ENCODE data around the gene RBM19. TPM values are rescaled to one million over a fixed set of nuclear protein-coding genes. Genes with fewer than 3 reads are reported as not detected.

The RBM19 gene
- polyA plus RNA-seq, 5 donors: 26.8 to 31.9 (median 30.0) TPM

- no peak for DNase-seq
Observed at GRCh38 chr12:113778432-113779132, 187.5 kb downstream of the RBM19 start.

- DNase-seq: no peak
Observed at GRCh38 chr12:113777751-113778150, 188.4 kb downstream of the RBM19 start.

GRCh38 chr12:113776536-113776935 is 189.6 kb downstream of the RBM19 start:
- DNase-seq: no peak

GRCh38 chr12:113774526-113774925 is 191.6 kb downstream of the RBM19 start:
- no peak for DNase-seq

GRCh38 chr12:113772505-113773030 is 193.6 kb downstream of the RBM19 start:
- no peak for DNase-seq

- no peak for DNase-seq
Observed at GRCh38 chr12:113770389-113770865, 195.7 kb downstream of the RBM19 start.

GRCh38 chr12:113769305-113769704 is 196.8 kb downstream of the RBM19 start:
- DNase-seq: no peak

GRCh38 chr12:113768850-113769249 is 197.3 kb downstream of the RBM19 start:
- DNase-seq: no peak

- DNase-seq: no peak
Observed at GRCh38 chr12:113766879-113767878, 198.9 kb downstream of the RBM19 start.

All from right lung (tissue), 5 donors.